ENCODE results near the gene GPAT3. TPM values are rescaled to one million over a fixed set of nuclear protein-coding genes. Genes with fewer than 3 reads are reported as not detected.

The GPAT3 gene
- total and polyA plus RNA-seq, 11 donors = 21.3 to 64.5 (median 38.8) TPM

- H3K27me3 ChIP-seq = no peaks in the 10 kb centered on the region
- intact Hi-C loops (cut with DNase I) = loop anchor here in 8 of 10 donors (2.0 to 10.0 kb wide), 3 partner anchors 89 to 91 kb away; partner anchors contain the start of gene GPAT3 (in 8 of the 8)
- no peak for TF ChIP-seq POLR2A (IDR thresholded peaks at IDR 0.05)
- peaks cover 0 to 26% (median 13%) of the 10 kb centered on the region in 12 donors for H3K9me3 ChIP-seq
- H3K36me3 ChIP-seq = no peaks in the 10 kb centered on the region
- peak; percentile 62 to 77 (median 66) for ATAC-seq
- peaks cover 0 to 31% (median 14%) of the 10 kb centered on the region in 12 donors for H3K4me1 ChIP-seq
- no peak for DNase-seq
- H3K4me3 ChIP-seq = no peak overlapping the region
- peak overlapping the region; percentile 73 to 89 (median 84) for H3K27ac ChIP-seq
- 49 to 64% (median 57%) methylated on average over 1 of the region's 1 CpG for WGBS, 4 donors
Observed at GRCh38 chr4:83625821-83626220, 89.9 kb downstream of the GPAT3 start.

GRCh38 chr4:83626245-83626836, 90.4 kb downstream of the GPAT3 start:
- H3K4me1 ChIP-seq = peaks cover 0 to 36% (median 14%) of the 10 kb centered on the region in 12 donors
- H3K4me3 ChIP-seq = no peak overlapping the region
- intact Hi-C loops (cut with DNase I) = loop anchor here in 8 of 10 donors (2.0 to 10.0 kb wide), 3 partner anchors 89 to 92 kb away; partner anchors contain the start of gene GPAT3 (in 8 of the 8)
- WGBS, 4 donors = 30 to 37% (median 33%) methylated on average over 11 of the region's 11 CpGs
- H3K27ac ChIP-seq = peak overlapping the region; percentile 73 to 89 (median 84)
- TF ChIP-seq POLR2A (IDR thresholded peaks at IDR 0.05) (no peak), CTCF (IDR thresholded peaks at IDR 0.05) (no peak)
- no peaks in the 10 kb centered on the region for H3K27me3 ChIP-seq
- ATAC-seq (peak; percentile 89 to 95 (median 92)), DNase-seq (peak in 1 of 5 donors; percentile 29)
- no peaks in the 10 kb centered on the region for H3K36me3 ChIP-seq
- peaks cover 0 to 25% (median 13%) of the 10 kb centered on the region in 12 donors for H3K9me3 ChIP-seq

GRCh38 chr4:83629945-83630721, 94.2 kb downstream of the GPAT3 start:
- H3K27ac ChIP-seq = peak overlapping the region in 8 of 12 donors; percentile 4 to 50 (median 16)
- H3K27me3 ChIP-seq = no peaks in the 10 kb centered on the region
- peaks cover 0 to 39% (median 14%) of the 10 kb centered on the region in 12 donors for H3K4me1 ChIP-seq
- TF ChIP-seq CTCF (IDR thresholded peaks at IDR 0.05) (no peak), POLR2A (IDR thresholded peaks at IDR 0.05) (no peak)
- DNase-seq = peak in 3 of 5 donors; percentile 30 to 46 (median 40)
- intact Hi-C loops (cut with DNase I) = loop anchor here in 7 of 10 donors (5.0 to 10.0 kb wide), 2 partner anchors 93 to 95 kb away; partner anchors contain the start of gene GPAT3 (in 7 of the 7)
- WGBS, 4 donors = 28 to 44% (median 41%) methylated on average over 6 of the region's 6 CpGs
- H3K4me3 ChIP-seq = no peak overlapping the region
- no peaks in the 10 kb centered on the region for H3K36me3 ChIP-seq
- peak; percentile 10 to 81 (median 52) for ATAC-seq
- peaks cover 0 to 7% (median 0%) of the 10 kb centered on the region in 12 donors for H3K9me3 ChIP-seq

GRCh38 chr4:83631066-83631465, 95.2 kb downstream of the GPAT3 start:
- no peak for TF ChIP-seq CTCF (IDR thresholded peaks at IDR 0.05)
- TF ChIP-seq POLR2A (IDR thresholded peaks at IDR 0.05) = no peak
- WGBS, 4 donors = 40 to 57% (median 46%) methylated on average over 2 of the region's 2 CpGs
- DNase-seq = no peak
- H3K9me3 ChIP-seq = peaks cover 0 to 7% (median 0%) of the 10 kb centered on the region in 12 donors
- peak overlapping the region in 2 of 12 donors; percentile 21 to 50 for H3K27ac ChIP-seq
- no peaks in the 10 kb centered on the region for H3K27me3 ChIP-seq
- intact Hi-C loops (cut with DNase I) = no loop called here
- peaks cover 0 to 34% (median 13%) of the 10 kb centered on the region in 12 donors for H3K4me1 ChIP-seq
- ATAC-seq = no peak
- no peaks in the 10 kb centered on the region for H3K36me3 ChIP-seq
- H3K4me3 ChIP-seq = no peak overlapping the region

Measured in heart left ventricle (tissue), 16 donors.